ENCODE results near the gene MAP7. TPM values are rescaled to one million over a fixed set of nuclear protein-coding genes. Genes with fewer than 3 reads are reported as not detected.

The MAP7 gene
- total RNA-seq, 2 donors from 2014 or later, result 19.7 to 28.7 TPM

Small RNA genes lying within 50 kb of the gene (small RNA-seq; reads per million reads assigned to genes)
- not detected for gene AL023284.1
- not detected for gene NDUFS5P1

Other genes with a start within 250 kb of the MAP7 start
- gene MAP3K5, start 242.1 kb upstream of the MAP7 start, total RNA-seq, result 10 to 100 TPM; 33.7 to 36.9 TPM